HG02884 (cell line): ENCODE results near the gene TP53TG5.
A peak's percentile ranks its signal among the peaks of the same experiment; 100 is the strongest.

Experiments
- ATAC-seq: cut with Tn5 transposase; IDR thresholded peaks from one replicate; pipeline ENCODE4 v1.9.1; 2021; ENCODE audit warnings: mild to moderate bottlenecking, moderate library complexity; ENCODE audit not compliant: unreplicated experiment

Gene TP53TG5

DNA sequence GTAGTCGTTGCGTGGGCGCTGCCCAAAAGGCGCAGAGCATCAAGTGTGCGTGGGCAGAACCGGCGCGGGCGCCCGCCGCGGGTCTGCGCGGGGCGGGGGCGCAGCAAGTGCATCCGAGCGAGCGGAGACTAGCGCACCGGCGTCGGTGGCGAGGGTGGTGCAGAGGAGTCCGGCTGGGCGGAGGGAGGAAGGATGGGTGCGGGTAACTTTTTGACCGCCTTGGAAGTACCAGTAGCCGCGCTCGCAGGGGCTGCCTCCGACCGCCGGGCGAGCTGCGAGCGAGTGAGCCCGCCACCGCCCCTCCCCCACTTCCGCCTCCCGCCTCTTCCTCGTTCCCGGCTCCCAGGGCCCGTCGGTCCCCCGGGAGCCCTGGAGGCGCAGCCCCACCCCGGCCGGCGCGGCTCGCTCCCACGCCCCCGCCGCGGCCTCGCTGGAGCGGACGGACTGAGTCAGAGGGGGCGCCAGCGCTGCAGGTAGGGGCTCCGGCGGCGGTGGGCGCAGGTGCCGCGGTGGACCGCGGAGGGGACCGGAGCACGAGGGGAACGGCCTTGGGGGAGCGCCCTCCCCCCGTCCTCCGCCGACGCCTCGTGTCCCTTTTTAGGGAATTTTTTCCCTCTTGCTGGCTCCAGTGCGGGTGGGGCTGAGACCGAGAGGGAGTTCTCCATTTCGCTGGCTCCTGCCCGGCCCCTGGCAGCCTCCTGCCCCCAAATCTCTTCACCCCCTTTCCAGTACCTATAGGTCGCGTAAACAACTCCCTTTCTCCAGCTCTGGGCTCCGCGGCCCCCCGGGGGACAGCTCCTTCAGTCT is 28.3 kb upstream of the TP53TG5 start:
- no peak for ATAC-seq

DNA sequence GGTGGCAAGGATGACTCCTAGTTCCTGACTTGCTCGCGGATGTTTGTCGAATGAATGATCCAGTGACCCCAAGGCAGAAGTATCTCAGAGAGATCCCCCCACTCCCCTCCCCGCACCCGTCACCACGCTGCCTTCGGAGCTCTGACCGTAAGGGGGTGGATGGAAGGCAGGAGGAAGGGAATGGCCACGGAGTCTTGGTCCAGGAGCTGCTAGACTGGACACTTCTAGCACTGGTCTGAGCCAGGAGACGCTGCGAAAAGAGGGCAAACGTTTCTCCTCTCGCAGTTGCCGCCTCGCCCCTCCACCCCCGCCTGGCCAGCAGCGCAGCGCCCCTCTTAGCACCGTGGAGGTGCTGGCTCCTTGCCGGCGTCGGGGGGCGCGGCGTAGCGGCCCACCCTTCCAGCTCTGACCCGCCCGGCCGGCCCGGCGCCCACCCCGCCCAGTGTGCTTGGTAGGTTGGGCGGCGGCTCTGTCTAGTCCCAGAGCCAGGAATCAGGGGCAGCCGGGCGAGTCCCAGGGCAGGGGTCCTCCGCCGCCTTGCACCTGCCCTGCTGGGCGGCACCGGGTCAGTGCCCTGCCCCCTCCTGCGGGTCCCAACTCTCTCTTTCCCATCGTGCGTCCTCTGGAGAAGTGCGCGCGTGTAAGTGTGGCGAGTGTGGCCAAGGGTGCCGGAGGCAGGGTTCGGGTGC is 27.6 kb upstream of the TP53TG5 start:
- no peak for ATAC-seq

- no peak for ATAC-seq
Observed at GRCh38 chr20:45404438-45404837, 26.3 kb upstream of the TP53TG5 start.

GRCh38 chr20:45402946-45403345 is 24.8 kb upstream of the TP53TG5 start:
- ATAC-seq = no peak

DNA sequence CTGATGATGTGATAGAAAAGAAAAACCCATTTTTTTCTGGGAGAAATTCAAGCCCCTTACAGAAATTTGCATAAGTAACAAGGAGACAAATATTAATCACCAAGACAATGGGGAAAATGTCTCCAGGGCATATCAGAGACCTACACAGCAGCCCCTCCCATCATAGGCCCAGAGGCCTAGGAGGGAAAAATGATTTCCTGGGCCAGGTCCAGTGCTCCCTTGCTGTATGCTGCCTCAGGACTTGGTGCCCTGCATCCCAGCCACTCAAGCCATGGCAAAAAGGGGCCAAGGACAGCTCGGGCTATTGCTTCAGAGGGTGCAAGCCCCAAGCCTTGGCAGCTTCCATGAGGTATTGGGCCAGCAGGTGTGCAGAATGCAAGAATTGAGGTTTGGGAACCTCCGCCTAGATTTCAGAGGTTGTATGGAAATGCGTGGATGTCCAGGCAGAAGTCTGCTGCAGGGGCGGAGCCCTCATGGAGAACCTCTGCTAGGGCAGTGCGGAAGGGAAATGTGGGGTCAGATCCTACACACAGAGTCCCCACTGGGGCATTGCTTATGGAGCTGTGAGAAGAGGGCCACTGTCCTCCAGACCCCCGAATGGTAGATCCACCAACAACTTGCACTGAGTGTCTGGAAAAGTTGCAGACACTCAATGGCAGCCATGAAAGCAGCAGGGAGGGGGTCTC is 22.4 kb upstream of the TP53TG5 start:
- ATAC-seq = no peak

DNA sequence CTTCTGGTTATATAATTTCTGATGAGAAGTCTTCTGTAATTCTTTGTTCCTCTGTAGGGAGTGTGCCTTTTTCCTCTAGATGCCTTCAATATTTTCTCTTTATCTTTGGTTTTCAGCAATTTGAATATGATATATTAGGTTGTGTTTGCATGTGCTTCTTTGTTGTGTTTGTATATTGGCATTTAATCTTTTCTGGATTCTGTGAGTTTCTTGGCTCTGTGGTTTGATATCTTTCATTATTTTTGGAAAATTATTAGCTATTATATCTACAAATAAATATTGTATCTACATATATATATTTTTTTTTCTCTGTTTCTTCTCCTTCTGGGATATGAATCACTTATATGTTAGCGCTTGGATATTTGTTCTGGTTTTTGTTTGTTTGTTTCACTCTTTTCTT is 20.9 kb upstream of the TP53TG5 start:
- no peak for ATAC-seq

- ATAC-seq = no peak
Observed at GRCh38 chr20:45395114-45395415, 16.9 kb upstream of the TP53TG5 start.

DNA sequence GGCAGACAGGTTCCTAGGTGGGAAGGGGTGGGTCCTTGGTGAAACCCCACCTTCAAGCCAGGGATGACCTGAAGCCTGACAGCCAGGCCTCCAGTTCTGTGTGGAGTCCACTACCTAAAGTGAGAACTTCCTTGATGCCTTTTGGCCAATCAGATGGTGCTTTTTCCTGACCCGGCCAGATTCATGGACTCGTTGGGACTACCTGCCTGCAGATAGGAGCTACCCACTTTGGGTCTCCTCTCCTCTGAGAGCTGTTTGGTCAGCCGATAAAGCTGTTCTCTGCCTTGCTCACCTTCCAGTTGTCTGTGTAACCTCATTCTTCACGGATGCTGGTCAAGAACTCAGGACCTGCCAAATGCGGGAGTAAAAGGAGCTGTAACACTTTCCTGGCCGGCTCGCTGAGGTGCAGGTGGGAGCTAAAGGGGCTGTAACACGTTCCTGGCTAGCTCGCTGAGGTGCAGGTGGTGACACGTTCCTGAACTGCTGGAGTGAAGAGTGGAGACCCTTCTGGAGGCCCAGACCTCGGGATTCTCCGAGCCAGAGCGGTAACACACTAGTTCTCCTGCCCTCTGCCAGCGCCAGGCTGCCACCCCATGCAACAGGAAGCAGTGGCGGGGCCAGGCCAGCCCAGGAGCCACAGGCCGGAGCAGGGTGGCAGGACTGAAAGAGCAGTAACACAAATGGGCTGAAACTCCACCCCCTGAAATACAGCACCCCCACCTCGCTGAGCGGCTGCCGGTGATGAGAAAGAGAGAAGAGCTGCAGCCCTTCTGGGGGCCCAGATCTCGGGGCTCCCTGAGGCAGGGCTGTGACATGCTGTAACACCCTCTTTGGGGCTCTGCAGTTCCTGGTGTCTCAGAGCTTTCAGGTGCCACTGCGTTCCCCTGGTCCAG is 16.3 kb upstream of the TP53TG5 start:
- ATAC-seq = no peak

GRCh38 chr20:45392733-45393132 is 14.6 kb upstream of the TP53TG5 start:
- no peak for ATAC-seq

DNA sequence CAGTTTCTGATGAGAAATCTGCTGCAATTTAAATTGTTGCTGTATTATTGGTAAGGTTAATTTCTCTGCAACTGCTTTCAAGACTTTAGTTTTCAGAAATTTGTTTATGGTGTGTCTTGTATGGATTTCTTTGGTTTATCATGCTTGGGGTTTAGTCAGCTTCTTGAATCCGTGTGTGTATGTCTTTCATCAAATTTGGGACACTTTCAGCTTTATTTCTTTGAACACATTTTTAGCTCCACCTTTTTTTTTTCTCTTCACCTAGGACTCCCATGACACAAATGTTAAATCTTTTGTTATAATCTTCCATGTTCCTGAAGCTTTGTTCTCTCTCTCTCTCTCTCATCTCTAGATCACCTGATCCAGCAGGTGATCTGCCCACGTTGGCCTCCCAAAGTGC is 13.4 kb upstream of the TP53TG5 start:
- ATAC-seq = no peak

DNA sequence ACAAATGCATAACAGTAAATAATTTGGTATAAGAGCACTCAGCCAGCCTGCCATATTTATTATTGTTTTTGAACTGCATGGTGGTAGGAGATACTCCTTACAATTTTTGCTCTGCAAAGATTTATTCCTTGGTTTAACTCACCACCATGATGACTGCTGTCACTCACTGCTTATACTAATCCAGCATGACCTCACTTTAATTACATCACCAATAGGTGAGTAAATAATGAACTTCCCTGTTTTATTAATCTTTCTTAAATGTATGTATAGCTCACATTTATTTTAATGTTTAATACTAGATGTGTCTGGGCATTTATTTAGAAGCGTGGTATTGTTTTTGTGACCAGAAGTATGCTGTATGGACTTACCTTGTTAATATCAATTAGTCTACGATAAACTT is 12.8 kb upstream of the TP53TG5 start:
- ATAC-seq = no peak

DNA sequence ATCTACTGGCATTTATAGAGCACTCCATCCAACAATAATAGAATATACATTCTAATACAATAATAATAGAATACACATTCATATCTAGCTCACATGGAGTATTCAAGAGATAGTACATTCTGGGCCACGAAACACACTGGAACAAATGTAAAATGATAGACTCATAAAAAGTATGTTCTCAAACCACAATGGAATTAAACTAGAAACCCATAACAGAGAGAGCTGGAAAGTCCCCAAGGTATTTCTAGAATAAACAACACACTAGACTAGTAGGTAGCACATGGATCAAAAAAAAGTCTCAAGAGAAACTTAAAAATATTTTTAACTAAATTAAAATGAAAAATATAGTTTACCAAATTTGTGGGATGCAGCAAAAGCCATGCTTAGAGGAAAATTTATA is 9.1 kb upstream of the TP53TG5 start:
- ATAC-seq = no peak

- no peak for ATAC-seq
Observed at GRCh38 chr20:45377269-45377668, 856 bp downstream of the TP53TG5 start.

GRCh38 chr20:45374966-45375365 is 3.2 kb downstream of the TP53TG5 start:
- ATAC-seq = no peak

GRCh38 chr20:45374101-45374467 is 4.0 kb downstream of the TP53TG5 start:
- no peak for ATAC-seq

GRCh38 chr20:45373353-45374100 is 4.6 kb downstream of the TP53TG5 start:
- ATAC-seq = peak; percentile 59

DNA sequence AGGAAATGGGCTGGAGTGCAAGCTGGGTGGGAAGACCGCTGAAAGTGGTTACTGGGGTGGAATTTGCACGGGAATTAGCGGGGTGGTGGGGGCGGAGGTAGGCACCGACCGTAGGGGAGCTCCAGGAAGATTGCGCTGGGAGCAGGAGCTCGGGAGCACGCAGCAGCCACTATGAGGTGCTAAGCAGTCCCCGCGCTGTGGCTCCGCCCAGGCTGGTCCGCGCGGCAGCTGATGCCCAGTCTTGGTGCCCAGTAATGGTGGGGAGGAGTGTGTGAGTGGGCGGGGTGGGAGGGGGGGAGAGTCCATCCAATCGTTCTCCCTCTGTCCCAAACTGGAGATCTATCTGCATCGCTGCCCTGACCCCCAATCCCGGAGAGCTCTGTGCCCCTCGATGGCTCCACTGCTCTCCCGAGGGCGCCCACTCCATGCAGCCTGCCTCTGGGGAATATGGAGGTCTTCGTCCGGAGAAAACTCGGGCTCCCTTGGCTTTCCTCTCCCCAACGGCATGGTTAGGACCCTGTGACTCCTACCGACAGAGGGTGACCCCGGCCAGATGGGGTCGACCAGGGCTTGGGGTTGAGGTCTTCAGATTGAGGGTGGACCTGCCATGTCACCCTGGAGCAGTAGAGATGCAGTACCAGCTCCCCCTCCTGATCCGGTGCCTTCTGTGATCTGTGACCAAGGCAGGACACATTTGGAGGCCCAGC is 5.3 kb downstream of the TP53TG5 start:
- no peak for ATAC-seq

DNA sequence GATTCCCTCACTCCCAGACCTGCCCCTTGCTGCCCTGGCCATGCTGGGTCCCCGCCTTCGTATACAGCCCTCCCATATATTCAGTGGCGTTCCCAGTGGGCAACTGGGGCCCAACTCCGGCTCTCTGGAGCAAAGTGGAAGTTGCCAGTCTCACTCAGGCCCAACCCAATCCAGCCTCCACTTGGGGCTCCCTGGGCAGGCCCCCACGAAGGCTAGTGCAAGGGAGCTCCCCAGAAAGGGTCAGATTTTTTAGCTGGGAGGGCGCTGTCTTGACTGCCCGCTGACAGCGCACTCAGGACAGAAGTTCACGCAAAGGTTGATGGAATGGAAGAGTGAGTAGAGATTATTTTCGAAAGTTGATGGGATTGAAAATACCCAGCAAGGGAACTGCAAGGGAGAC is 5.9 kb downstream of the TP53TG5 start:
- ATAC-seq = no peak

GRCh38 chr20:45370571-45371160 is 7.5 kb downstream of the TP53TG5 start:
- ATAC-seq = no peak
